ENCODE data around the gene C4orf54.
A peak's percentile ranks its signal among the peaks of the same experiment; 100 is the strongest.

C4orf54 gene

GRCh38 chr4:99651811-99652485, 5.7 kb downstream of the C4orf54 start:
- no peak for DNase-seq

- DNase-seq = no peak
Measured at GRCh38 chr4:99651016-99651769, 6.4 kb downstream of the C4orf54 start.

GRCh38 chr4:99649778-99650177, 7.8 kb downstream of the C4orf54 start:
- DNase-seq = no peak

- DNase-seq = no peak
Measured at GRCh38 chr4:99649208-99649607, 8.4 kb downstream of the C4orf54 start.

- peak in 1 of 2 experiments; percentile 27 for DNase-seq
Measured at GRCh38 chr4:99648321-99648720, 9.3 kb downstream of the C4orf54 start.

GRCh38 chr4:99647071-99647470, 10.6 kb downstream of the C4orf54 start:
- peak in 1 of 2 experiments; percentile 4 for DNase-seq

GRCh38 chr4:99645638-99646037, 12.0 kb downstream of the C4orf54 start:
- peak; percentile 31 to 58 for DNase-seq

GRCh38 chr4:99645036-99645435, 12.6 kb downstream of the C4orf54 start:
- DNase-seq = no peak

GRCh38 chr4:99644453-99644852, 13.2 kb downstream of the C4orf54 start:
- no peak for DNase-seq

GRCh38 chr4:99642725-99643489, 14.7 kb downstream of the C4orf54 start:
- DNase-seq = no peak

- no peak for DNase-seq
Measured at GRCh38 chr4:99640676-99641075, 17.0 kb downstream of the C4orf54 start.

GRCh38 chr4:99637174-99637573, 20.5 kb downstream of the C4orf54 start:
- DNase-seq = no peak

GRCh38 chr4:99636422-99636821, 21.2 kb downstream of the C4orf54 start:
- DNase-seq = no peak

- no peak for DNase-seq
Measured at GRCh38 chr4:99635601-99636000, 22.0 kb downstream of the C4orf54 start.

GRCh38 chr4:99634742-99635360, 22.8 kb downstream of the C4orf54 start:
- DNase-seq = no peak

- DNase-seq = no peak
Measured at GRCh38 chr4:99633772-99634171, 23.9 kb downstream of the C4orf54 start.

- DNase-seq = no peak
Measured at GRCh38 chr4:99630857-99631360, 26.7 kb downstream of the C4orf54 start.

- DNase-seq = no peak
Measured at GRCh38 chr4:99629962-99630554, 27.6 kb downstream of the C4orf54 start.

- DNase-seq = no peak
Measured at GRCh38 chr4:99628040-99628439, 29.6 kb downstream of the C4orf54 start.

GRCh38 chr4:99625369-99625768, 32.3 kb downstream of the C4orf54 start:
- DNase-seq = no peak

- no peak for DNase-seq
Measured at GRCh38 chr4:99624141-99624719, 33.4 kb downstream of the C4orf54 start.

GRCh38 chr4:99622341-99622740, 35.3 kb downstream of the C4orf54 start:
- no peak for DNase-seq
